Measurements from ENCODE around the gene CEP152. TPM values are rescaled to one million over a fixed set of nuclear protein-coding genes. Genes with fewer than 3 reads are reported as not detected.

CEP152 gene
- total and polyA plus RNA-seq, 10 of the 15 experiments (the other 5 are each of a cell fraction or from before 2014, with no cell fraction given): 5.3 to 22.6 (median 14.2) TPM

DNA sequence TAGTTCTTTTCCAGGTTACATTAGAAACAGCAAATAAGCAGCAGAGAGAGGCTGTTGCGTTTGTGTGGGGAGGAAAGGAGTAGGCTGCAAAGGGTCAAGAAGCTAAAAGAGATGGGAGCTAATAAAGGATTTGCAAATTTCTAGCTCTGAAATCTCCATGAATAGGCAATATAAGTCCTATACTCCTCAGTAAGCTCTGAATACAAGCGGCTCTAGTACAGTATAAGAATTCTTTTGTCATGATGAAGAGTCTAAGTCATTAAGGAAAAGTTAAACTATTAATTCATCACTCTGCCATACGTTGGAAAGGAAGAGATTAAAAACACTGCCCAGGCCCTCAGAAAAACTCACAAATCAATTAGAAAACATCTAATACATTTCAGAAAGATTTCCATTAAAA, 59.3 kb downstream of the CEP152 start:
- RAD21 ChIA-PET (ENCODE audit: unreplicated experiment): no interaction called here
- Histone ChIP-seq H3K4me2 (ENCODE audit: control insufficient read depth, insufficient read depth) (no peak overlapping the region), H3K4me3 (no peak overlapping the region), H3K79me2 (ENCODE audit: control insufficient read depth, insufficient read depth, low read length) (no peaks in the 10 kb centered on the region), H3K36me3 (ENCODE audit: control insufficient read depth in 2 of 2, insufficient read depth in 2 of 2, low read length in 1 of 2) (peaks cover 3 to 19% of the 10 kb centered on the region in 2 experiments; a peak in 3 of 4 replicates), H3K27ac (ENCODE audit: control insufficient read depth, insufficient read depth) (no peak overlapping the region), H3K4me1 (ENCODE audit: control insufficient read depth, insufficient read depth, low read length) (no peaks in the 10 kb centered on the region), H3K27me3 (replicated peaks in 1 of 2; ENCODE audit: control insufficient read depth in 2 of 2, insufficient read depth in 2 of 2, low read length in 1 of 2) (no peaks in the 10 kb centered on the region), H3K9me3 (replicated peaks; ENCODE audit: control insufficient read depth, insufficient read depth, low read length) (no peaks in the 10 kb centered on the region), H4K20me1 (ENCODE audit: control insufficient read depth, insufficient read depth) (no peaks in the 10 kb centered on the region), H3K9ac (ENCODE audit: control insufficient read depth, insufficient read depth, low read length) (no peak overlapping the region), H2AFZ (ENCODE audit: control insufficient read depth, low read depth, low read length) (no peak overlapping the region)
- TF ChIP-seq ETV6 (conservative IDR thresholded peaks at IDR 0.05 in 1 of 2, IDR thresholded peaks at IDR 0.05 in 1 of 2; ENCODE audit: borderline replicate concordance in 1 of 2, low read depth in 1 of 2) (no peak), FOXM1 (IDR thresholded peaks at IDR 0.05; ENCODE audit: low read depth, low read length) (no peak), FOS (IDR thresholded peaks at IDR 0.05; ENCODE audit: borderline replicate concordance, extremely low read depth, insufficient read length) (no peak), RB1 (IDR thresholded peaks at IDR 0.05; ENCODE audit: borderline replicate concordance) (no peak), POLR2AphosphoS2 (IDR thresholded peaks at IDR 0.05; ENCODE audit: low read depth, low read length) (no peak), STAT1 (conservative IDR thresholded peaks at IDR 0.05) (no peak), MYB (IDR thresholded peaks at IDR 0.05; ENCODE audit: borderline replicate concordance, low read depth, low read length) (no peak), MXI1 (IDR thresholded peaks at IDR 0.05; ENCODE audit: low read depth, low read length) (no peak)
- TF ChIP-seq, protein P1, sequence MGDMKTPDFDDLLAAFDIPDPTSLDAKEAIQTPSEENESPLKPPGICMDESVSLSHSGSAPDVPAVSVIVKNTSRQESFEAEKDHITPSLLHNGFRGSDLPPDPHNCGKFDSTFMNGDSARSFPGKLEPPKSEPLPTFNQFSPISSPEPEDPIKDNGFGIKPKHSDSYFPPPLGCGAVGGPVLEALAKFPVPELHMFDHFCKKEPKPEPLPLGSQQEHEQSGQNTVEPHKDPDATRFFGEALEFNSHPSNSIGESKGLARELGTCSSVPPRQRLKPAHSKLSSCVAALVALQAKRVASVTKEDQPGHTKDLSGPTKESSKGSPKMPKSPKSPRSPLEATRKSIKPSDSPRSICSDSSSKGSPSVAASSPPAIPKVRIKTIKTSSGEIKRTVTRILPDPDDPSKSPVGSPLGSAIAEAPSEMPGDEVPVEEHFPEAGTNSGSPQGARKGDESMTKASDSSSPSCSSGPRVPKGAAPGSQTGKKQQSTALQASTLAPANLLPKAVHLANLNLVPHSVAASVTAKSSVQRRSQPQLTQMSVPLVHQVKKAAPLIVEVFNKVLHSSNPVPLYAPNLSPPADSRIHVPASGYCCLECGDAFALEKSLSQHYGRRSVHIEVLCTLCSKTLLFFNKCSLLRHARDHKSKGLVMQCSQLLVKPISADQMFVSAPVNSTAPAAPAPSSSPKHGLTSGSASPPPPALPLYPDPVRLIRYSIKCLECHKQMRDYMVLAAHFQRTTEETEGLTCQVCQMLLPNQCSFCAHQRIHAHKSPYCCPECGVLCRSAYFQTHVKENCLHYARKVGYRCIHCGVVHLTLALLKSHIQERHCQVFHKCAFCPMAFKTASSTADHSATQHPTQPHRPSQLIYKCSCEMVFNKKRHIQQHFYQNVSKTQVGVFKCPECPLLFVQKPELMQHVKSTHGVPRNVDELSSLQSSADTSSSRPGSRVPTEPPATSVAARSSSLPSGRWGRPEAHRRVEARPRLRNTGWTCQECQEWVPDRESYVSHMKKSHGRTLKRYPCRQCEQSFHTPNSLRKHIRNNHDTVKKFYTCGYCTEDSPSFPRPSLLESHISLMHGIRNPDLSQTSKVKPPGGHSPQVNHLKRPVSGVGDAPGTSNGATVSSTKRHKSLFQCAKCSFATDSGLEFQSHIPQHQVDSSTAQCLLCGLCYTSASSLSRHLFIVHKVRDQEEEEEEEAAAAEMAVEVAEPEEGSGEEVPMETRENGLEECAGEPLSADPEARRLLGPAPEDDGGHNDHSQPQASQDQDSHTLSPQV (IDR thresholded peaks at IDR 0.05): no peak
- TF ChIP-seq, protein P2, sequence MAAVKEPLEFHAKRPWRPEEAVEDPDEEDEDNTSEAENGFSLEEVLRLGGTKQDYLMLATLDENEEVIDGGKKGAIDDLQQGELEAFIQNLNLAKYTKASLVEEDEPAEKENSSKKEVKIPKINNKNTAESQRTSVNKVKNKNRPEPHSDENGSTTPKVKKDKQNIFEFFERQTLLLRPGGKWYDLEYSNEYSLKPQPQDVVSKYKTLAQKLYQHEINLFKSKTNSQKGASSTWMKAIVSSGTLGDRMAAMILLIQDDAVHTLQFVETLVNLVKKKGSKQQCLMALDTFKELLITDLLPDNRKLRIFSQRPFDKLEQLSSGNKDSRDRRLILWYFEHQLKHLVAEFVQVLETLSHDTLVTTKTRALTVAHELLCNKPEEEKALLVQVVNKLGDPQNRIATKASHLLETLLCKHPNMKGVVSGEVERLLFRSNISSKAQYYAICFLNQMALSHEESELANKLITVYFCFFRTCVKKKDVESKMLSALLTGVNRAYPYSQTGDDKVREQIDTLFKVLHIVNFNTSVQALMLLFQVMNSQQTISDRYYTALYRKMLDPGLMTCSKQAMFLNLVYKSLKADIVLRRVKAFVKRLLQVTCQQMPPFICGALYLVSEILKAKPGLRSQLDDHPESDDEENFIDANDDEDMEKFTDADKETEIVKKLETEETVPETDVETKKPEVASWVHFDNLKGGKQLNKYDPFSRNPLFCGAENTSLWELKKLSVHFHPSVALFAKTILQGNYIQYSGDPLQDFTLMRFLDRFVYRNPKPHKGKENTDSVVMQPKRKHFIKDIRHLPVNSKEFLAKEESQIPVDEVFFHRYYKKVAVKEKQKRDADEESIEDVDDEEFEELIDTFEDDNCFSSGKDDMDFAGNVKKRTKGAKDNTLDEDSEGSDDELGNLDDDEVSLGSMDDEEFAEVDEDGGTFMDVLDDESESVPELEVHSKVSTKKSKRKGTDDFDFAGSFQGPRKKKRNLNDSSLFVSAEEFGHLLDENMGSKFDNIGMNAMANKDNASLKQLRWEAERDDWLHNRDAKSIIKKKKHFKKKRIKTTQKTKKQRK (IDR thresholded peaks at IDR 0.05; ENCODE audit: low read depth, low read length): no peak
- BruUV-seq (replicated peaks): no TSS peak
- ATAC-seq (no peak), DNase-seq (ENCODE audit: low read depth, low spot score) (no peak), FAIRE-seq (no peak)
- in situ Hi-C loops (cut with MboI) (no loop called here), intact Hi-C loops (cut with micrococcal nuclease; ENCODE audit: unreplicated experiment) (no loop called here)
- 100% methylated on average over 3 of the region's 3 CpGs for WGBS (ENCODE audit: insufficient coverage, insufficient replicate concordance, low lambda C conversion rate, missing lambda C conversion rate)
- CTCF ChIA-PET: interaction anchor here (1.5 kb wide), 1 partner anchor 12 kb away, joined by 3 read pairs; no protein-coding TSS in a partner anchor
- SMC1A ChIA-PET (ENCODE audit: uncharacterized antibody, unreplicated experiment): interaction anchor here (1.5 kb wide), 1 partner anchor 12 kb away, joined by 4 read pairs; no protein-coding TSS in a partner anchor
- POLR2A ChIA-PET: no interaction called here
